ENCODE data around the gene EIF4A3.

Gene EIF4A3

DNA sequence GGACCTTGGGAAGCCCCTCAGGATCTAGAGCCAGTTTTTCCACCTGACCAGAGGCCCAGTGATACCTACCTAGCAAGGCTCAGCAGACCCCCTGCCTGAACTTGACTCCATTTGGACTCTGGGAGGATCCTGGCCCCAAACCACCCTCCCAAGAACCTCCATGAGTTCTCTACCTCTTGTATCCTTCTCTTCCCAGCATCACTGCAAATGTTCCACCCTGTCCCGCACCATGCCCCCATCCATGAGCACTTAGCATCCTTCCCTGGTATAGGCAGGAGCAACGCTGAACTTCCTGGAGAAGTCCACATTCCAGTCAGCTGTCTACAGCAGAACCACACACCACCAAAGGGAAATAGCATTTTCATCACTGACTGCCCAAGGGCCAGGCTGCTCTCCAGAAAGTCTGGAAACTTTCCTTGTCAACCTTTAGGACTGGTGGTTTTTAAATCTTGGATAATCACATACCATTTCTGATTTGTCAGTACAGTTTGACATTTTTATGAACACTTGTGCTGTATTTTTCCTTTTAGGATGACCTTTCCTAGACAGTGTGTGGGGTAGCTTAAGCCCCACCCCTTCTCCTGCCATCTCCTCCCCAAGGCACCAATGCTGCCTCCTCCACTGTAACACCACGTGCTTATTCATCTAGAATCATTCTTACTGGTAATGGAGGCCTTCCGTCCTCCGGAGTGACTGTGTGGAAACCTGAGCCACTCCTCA lies 13.9 kb downstream of the EIF4A3 start:
- no peak for DNase-seq (ENCODE audit: low spot score)

DNA sequence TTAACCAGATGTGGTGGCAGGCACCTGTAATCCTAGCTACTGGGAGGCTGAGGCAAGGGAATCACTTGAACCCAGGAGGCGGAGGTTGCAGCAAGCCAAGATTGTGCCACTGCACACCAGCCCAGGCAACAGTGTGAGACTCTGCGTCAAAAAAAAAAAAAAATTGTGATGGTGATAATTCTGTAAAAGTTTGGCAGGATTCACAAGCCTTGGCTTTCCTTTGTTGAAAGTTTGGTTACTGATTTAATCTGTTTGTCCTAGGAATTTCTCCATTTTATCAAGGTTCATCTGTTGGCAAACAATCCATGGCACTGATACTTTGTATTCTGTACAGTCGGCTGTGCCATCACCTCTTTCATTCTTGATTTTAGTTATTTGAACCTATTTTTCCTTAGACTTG lies 15.9 kb downstream of the EIF4A3 start:
- DNase-seq (ENCODE audit: low spot score) = no peak

DNA sequence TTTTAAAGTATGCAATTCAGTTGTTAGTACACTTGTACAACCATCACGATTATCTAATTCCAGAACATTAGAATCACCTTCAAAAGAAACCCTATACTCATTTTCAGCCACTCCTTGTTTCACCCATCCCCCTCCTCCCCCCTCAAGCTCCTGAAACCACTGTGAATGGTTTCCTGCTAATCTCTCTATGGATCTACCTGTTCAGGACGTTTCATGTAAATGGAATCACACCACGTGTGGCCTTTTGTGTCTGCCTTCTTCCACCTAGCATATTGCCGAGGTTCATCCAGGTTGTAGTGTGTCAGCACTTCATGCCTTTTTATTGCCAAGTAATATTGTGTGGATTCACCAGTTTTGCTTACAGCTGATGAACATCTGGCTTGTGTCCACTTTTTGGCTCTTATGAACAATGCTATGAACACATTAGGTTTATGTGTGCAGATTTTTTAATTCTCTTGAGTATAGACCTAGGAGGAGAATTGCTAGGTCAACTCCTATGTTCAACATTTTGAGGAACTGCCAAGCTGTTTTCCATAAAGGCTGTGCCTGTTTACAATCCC lies 17.8 kb downstream of the EIF4A3 start:
- no peak for DNase-seq (ENCODE audit: low spot score)

DNA sequence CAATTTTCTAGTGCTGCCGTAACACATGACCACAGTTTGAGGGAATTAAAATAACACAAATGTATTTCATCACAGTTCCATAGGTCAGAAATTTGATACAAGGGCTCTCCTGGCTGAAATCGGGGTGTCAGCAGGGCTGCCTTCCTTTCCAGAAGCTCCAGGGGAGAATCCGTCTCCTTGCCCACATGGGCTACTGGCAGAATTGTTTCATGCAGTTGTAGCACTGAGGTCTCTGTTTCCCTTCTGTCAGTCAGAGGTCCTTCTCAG lies 20.5 kb downstream of the EIF4A3 start:
- DNase-seq (ENCODE audit: low spot score) = no peak

DNA sequence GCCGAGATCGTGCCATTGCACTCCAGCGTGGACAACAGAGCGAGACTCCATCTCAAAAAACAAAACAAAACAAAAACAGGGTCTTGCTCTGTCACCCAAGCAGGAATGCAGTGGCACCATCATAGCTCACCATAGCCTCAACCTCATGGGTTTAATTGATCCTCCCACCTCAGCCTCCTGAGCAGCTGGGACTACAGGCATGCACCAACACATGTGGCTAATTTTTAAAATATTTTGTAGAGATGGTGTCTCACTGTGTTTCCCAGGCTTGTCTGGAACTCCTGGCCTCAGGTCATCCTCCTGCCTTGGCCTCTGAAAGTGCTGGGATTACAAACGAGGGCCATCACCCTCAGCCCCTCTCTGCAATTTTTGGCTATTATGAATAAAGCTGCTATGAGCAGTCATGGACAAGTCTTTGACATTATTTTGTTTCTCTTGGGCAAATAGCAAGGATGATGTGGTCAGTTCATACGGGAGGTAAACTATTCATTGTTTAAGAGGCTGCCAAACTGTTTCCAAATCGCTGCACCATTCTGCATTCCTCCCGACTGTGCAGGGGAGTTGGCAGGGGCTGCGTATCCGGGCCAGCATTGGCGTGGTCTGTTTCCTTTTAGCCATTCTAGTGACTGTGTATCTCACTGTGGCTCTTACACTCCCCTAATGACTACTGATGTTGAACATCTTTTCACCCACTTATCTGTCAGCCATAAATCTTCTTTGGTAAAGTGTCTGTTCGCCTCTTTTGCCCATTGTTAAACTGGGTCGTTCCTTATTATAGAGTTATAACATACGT lies 21.1 kb downstream of the EIF4A3 start:
- DNase-seq (ENCODE audit: low spot score) = no peak

DNA sequence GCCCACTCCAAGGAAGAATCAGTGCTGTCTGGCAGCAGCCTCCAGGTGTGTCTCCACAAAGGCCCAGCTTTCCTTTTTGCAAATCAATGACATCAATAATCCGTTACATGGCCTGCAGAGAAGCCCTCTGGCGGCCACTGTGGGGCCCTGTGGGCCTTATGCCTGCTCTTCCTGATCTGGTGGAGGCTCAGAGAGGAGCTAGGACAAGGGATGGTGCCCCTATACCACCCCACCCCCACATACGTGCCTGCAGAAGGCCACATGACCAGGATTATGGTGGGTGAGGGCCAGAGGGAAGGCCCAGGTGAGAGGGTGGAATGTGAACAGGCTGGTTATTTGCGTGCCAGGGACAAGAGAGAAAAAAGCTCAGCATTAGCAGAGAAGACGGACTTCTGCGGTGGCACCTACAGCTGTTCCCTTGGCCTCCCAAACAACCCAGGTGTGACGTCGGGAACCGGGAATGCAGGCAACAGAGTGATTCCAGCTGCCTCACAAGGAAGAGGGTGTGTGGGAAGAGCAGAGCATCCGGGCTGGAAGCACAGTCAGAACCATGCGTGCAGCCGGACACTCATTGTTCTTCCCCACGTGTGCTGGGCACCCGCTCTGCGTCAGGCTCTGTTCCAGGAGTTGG lies 22.5 kb downstream of the EIF4A3 start:
- no peak for DNase-seq (ENCODE audit: low spot score)

DNA sequence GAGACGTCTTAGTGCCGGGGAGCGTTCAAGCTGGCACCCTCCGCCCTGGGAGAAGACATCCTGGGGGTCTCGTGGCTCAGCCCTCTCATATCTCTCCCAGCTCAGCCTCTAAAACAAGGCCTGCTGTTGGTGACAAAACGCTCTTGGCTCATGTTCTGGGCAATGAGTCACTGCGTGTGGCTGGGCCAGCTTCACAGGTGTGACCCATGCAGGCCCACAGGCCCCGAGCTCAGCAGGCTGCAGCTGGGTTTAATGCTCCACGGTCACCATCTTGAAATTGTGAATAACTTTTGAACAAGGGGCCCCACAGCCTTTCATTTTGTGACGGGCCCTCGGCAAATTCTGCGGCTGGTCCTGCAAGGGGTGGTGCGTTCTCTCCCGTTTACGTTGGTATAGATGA lies 23.1 kb downstream of the EIF4A3 start:
- no peak for DNase-seq (ENCODE audit: low spot score)

DNA sequence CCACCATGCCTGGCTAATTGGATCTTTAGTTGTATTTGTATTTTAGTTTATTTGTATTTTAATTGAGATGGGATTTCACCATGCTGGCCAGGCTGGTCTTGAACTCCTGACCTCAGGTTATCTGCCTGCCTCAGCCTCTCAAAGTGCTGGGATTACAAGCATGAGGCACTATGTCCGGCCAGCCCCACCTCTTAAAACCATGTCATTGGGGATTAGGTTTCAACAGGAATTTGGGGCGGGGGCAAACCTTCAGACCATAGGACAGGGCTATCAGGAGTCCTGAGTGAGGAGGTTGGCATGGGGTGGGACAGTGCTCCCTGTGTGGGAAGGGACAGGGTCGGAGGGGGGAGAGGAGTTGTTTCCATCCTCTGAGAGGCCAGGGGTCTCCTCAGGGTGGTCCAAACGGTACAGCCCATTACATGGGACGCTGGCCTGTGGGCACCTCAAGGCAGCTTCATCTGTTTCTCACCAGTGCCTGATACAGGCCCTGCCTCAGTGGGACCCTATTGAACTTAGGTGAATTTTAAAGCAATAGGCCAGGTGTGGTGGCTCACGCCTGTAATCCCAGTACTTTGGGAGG lies 23.9 kb downstream of the EIF4A3 start:
- no peak for DNase-seq (ENCODE audit: low spot score)

DNA sequence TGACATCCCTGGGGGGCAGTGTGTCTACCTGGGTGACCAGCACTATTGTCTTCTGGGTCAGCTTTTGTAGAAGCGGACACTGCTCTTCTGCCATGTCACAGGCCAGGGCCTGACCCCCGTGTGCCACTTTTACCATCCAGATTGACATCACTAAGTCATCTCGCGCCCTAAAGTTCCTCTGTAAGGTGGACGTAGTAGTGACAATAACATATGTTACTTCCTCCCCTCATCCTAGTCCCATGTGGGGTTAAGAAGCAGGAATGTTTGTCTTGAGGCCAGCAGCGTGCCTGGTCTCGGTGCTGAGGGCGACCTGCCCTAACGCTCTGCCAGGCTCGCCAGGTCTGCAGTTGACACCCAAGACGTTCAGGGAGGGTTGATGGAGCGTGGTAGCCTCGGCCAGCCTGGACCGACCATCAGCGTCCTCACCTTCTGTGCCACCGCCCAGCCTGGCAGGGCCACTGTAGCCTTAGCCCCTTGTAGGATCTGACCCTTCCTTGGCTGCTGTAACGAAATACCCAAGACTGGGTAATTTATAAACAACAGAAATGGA lies 24.8 kb downstream of the EIF4A3 start:
- DNase-seq (ENCODE audit: low spot score) = no peak

DNA sequence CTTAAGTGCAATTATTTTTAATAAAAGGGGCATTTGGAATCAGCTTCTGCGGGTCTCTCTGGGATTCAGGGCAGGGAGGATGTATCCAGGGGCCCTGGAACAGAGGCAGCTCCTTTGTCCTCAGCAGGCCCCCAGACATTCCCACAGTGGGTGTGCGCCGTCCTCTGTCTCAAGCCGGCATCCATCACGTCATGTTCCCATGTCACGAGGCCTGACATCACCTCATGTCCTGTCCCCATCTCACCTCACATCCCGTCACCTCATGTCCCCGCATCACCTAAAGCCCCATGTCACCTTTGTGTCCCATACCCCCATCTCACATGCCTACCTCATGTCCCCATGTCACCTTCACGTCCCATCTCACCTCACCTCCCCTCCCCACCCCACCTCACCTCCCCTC lies 27.1 kb downstream of the EIF4A3 start:
- DNase-seq (ENCODE audit: low spot score) = no peak

DNA sequence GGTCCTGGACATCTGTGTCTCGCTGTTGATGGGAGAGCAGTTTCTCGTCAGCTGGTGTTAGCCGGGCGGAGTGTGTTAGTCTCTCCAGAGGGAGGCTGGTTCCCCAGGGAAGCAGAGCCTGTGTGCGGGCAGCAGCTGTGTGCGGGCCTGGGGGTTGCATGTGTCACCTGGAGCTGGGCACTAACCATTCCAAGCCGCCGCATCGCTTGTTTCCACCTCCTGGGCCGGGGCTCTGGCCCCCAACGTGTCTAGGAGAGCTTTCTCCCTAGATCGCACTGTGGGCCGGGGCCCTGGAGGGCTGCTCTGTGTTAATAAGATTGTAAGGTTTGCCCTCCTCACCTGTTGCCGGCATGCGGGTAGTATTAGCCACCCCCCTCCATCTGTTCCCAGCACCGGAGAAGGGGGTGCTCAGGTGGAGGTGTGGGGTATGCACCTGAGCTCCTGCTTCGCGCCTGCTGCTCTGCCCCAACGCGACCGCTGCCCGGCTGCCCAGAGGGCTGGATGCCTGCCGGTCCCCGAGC lies 27.6 kb downstream of the EIF4A3 start:
- DNase-seq (ENCODE audit: low spot score) = no peak

DNA sequence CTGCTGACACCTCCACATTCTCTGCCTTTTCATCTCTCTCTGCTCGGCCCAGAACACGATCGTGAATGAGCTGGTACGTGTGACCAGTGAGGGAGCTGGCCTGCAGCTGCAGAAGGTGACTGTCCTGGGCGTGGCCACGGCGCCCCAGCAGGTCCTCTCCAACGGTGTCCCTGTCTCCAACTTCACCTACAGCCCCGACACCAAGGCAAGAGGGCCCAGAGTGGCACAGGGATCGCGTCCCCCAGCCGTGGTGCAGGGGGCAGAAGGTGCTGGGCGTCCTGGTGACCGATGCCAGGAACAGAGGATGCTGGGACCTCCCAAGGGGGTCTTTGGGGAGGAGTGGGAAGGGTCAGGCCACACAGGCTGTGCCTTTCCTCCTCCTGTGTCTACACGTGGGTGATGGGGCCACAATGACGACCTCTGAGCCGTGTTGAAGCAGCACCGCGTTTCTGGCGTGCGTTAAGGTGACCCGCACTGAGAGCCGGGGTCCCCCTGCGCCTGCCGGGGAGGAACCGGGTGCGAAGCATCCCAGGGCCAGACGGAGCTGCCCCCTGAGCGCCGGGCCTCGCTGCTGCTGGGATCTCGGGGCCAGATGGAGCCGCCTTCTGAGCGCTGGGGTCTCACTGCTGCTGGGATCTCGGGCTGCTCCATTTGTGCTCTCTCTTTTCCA lies 28.2 kb downstream of the EIF4A3 start:
- no peak for DNase-seq (ENCODE audit: low spot score)

DNA sequence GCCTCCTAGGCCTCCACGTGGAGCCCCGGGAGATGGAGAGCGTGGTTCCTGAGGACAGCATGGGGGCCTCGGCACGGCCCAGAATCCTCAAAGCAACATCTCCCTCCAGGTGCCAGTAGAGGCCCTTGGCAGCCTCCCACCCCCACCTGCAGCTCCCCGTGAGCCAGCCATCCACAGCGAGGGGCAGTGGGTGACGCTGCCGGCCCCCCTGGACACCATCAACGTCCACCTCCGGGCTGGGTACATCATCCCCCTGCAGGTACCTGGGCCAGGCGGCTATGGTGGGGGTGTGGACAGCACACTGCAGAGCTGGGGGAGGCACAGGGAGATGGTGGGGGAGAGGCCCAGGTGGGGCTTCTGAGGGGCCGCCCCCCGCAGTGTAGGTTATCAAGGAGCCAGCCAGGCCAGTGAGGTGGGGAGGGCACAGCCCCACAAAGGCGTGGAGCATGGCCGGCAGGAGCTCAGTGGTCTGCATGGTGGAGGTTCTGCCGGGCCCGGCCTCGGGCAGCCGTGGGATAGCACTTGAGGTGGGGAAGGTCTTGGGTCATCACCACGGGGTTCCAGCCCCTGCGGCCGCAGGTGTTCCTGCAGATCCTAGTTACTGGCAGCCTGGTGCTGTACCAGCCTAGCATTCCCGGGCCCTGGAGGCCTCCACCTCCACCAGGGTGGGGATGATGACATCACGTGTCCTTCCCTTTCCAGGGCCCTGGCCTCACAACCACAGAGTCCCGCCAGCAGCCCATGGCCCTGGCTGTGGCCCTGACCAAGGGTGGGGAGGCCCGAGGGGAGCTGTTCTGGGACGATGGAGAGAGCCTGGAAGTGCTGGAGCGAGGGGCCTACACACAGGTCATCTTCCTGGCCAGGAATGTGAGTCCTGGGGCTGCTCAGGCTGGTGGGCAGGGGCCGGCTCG lies 29.2 kb downstream of the EIF4A3 start:
- no peak for DNase-seq (ENCODE audit: low spot score)

DNA sequence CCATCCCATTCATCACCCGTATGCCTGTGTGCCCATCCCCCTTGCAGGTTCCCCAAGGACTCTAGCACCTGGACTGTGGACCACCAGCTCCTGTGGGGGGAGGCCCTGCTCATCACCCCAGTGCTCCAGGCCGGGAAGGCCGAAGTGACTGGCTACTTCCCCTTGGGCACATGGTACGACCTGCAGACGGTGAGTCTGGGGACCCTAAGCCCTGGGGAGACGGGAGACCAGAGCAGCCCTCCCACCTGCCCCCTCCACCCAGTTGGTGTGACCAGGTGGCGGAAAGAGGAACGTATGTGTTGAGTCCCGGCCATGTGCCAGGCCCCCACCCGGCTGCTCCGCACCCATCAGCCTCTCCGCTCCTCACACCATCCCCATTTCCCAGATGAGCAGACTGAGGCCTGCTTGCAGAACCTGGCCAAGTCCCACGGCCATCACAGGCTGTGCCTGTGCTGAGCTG lies 30.0 kb downstream of the EIF4A3 start:
- DNase-seq (ENCODE audit: low spot score) = no peak

DNA sequence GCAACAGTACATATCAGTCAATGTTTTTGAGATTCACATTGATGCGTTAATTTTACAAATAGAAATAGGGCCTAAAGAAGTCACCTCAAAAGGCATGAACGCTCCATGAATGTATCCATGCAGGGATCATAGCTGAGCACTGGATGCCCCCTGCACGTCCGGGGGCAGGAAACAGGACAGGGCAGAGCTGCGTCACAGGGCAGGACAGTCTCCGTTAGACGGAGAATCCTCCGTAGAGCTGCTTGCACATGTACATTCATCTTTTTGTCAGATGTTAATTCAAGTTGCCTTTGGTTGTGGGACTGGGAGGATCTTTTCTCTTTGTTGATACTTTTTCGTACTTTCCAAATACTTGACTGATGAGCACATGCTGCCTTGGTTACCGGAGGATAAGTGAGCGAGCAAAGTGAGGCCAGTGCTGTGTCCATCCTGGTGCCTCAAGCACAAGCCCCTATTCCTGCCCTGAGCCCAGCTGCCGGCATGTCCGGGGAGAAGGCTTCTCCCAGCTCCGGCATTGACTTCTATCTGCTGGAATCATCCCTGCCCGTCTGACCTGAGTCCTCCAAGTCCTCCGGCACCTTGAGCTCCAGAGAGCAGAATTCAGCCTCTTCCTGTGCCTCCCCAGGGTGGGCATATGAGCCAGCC lies 30.5 kb downstream of the EIF4A3 start:
- DNase-seq (ENCODE audit: low spot score) = no peak

DNA sequence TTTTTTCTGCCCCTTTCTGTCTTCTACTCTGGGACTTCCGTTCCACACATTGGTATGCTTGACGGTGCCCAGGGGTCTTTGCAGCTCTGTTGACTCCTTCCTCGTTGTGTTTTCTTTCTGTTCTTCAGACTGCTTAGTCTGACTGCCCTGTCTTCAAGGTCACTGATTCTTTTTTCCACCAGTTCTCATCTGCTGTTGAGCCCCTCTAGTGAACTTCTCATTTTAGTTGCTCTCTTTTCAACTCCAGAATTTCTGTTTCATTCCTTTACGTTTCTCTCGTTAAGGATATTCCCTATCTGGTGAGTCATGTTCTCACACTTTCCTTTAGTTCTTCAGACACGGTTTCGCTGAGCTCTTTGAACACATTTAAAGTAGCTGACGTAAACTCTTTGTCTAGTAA lies 31.8 kb downstream of the EIF4A3 start:
- no peak for DNase-seq (ENCODE audit: low spot score)

DNA sequence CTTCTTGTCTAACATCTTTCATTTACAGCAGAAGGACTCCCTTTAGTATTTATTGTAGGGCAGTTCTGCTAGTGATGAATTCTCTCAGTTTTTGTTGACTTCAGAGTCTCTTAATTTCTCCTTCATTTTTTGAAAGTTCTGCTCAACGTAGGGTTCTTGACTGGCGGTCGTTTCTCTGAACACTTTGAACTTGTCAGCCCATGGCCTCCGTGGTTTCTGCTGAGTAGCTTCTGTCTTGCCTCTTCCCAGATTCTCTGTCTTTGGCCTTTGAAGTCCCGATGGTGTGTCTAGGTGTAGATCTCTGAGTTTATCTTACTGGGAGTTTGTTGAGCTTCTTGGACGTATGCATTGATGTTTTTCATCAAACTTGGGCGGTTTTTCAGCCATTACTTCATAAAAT lies 32.2 kb downstream of the EIF4A3 start:
- no peak for DNase-seq (ENCODE audit: low spot score)

DNA sequence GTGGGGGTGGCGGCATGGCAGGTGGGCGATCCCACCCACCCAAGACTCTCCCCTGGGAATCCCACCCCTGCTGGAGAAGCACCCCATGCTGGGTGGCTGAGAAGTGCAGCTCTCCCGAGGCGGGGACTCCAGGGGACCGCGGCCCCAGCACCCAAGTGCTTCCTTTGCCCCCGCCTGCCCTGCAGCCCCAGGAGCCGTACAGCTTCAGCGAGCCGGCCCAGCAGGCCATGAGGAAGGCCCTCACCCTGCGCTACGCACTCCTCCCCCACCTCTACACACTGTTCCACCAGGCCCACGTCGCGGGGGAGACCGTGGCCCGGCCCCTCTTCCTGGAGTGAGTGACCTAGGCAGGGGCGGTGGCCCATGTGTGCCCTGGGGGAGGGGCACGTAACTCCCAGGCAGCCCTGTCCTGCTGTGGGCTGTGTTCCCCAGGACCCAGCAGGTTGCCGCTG lies 33.9 kb downstream of the EIF4A3 start:
- no peak for DNase-seq (ENCODE audit: low spot score)

DNA sequence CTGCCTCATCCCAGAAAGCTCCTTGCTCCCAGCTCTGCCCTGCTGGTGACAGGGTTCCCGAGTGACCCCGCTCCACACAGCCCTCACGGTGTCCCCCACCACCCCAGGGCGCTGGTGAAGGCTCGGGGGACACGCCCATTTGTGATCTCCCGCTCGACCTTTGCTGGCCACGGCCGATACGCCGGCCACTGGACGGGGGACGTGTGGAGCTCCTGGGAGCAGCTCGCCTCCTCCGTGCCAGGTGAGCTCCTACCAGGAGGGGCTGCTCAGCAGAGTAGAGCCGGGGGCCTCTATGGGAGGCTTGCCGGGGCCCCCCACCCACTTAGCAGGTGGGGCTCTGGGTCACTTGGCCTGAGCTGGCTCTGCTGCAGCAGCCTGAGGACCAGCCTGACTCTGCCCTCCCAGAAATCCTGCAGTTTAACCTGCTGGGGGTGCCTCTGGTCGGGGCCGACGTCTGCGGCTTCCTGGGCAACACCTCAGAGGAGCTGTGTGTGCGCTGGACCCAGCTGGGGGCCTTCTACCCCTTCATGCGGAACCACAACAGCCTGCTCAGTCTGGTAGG lies 34.4 kb downstream of the EIF4A3 start:
- no peak for DNase-seq (ENCODE audit: low spot score)

Data from left forelimb (tissue), 1 donor.